ENCODE data around the gene SLC22A16.
"Not testable (repeated sequence)": the region's sequence is repeated elsewhere in the genome, so short reads cannot be mapped to it uniquely, and the experiment has no call there.

SLC22A16 gene

GRCh38 chr6:110517034-110517433, 40.6 kb upstream of the SLC22A16 start:
- H3K79me2 ChIP-seq (ENCODE audit: low read length) = no peaks in the 10 kb centered on the region
- no peaks in the 10 kb centered on the region for H4K20me1 ChIP-seq (ENCODE audit: insufficient read depth, low read length)
- no peaks in the 10 kb centered on the region for H3K9me3 ChIP-seq (ENCODE audit: insufficient read depth, low read length)
- peaks cover 13% of the 10 kb centered on the region; the same call in 1 of the 2 replicates for H3K27me3 ChIP-seq (ENCODE audit: low read depth, low read length)
- H3K36me3 ChIP-seq (replicated peaks; ENCODE audit: low read depth, low read length) = no peaks in the 10 kb centered on the region
- no peak overlapping the region for H3K4me2 ChIP-seq (ENCODE audit: low read length)
- H3K4me1 ChIP-seq (ENCODE audit: low read length) = peaks cover 9% of the 10 kb centered on the region; the same call in 1 of the 2 replicates
- no peak overlapping the region for H2AFZ ChIP-seq (ENCODE audit: low read depth, low read length)
- no peak overlapping the region for H3K27ac ChIP-seq (ENCODE audit: low read length)
- H3K4me3 ChIP-seq (ENCODE audit: low read length) = no peak overlapping the region
- no peak overlapping the region for H3K9ac ChIP-seq (ENCODE audit: low read length)
- no peak for TF ChIP-seq EZH2phosphoT487 (IDR thresholded peaks at IDR 0.05; ENCODE audit: low read depth)
- no peak for TF ChIP-seq CTCF (IDR thresholded peaks at IDR 0.05; ENCODE audit: low read depth, low read length)

GRCh38 chr6:110514818-110515217, 38.4 kb upstream of the SLC22A16 start:
- Histone ChIP-seq H3K27ac (ENCODE audit: low read length) (no peak overlapping the region), H3K9me3 (ENCODE audit: insufficient read depth, low read length) (no peaks in the 10 kb centered on the region)

DNA sequence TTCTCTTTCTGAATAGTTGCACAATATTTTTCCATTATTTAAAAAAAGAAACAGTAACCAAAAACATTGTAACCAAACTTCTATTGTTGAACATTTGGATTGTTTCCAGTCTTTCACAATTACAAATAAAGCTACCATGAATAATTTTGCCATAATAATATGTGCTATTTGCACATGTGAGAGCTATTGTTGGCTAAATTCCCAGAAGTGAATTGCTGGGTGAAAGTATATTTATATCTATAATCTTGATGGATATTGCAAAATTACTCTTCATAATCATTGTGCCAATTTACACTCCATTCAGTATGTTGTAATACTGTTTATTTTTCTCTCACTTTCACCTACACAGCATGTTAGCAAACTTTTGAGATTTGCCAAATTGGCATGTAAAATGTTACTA, 36.6 kb upstream of the SLC22A16 start:
- Histone ChIP-seq H3K9me3 (ENCODE audit: insufficient read depth, low read length) (no peaks in the 10 kb centered on the region), H3K36me3 (replicated peaks; ENCODE audit: low read depth, low read length) (no peaks in the 10 kb centered on the region), H3K79me2 (ENCODE audit: low read length) (no peaks in the 10 kb centered on the region), H3K27me3 (ENCODE audit: low read depth, low read length) (no peaks in the 10 kb centered on the region), H3K4me1 (ENCODE audit: low read length) (peaks cover 8% of the 10 kb centered on the region; the same call in 1 of the 2 replicates), H2AFZ (ENCODE audit: low read depth, low read length) (no peak overlapping the region), H3K4me3 (ENCODE audit: low read length) (no peak overlapping the region), H3K4me2 (ENCODE audit: low read length) (no peak overlapping the region), H3K9ac (ENCODE audit: low read length) (no peak overlapping the region), H4K20me1 (ENCODE audit: insufficient read depth, low read length) (no peaks in the 10 kb centered on the region), H3K27ac (ENCODE audit: low read length) (no peak overlapping the region)
- TF ChIP-seq EZH2phosphoT487 (IDR thresholded peaks at IDR 0.05; ENCODE audit: low read depth) (no peak), CTCF (IDR thresholded peaks at IDR 0.05; ENCODE audit: low read depth, low read length) (no peak)

More at GRCh38 chr6:110514818-110515217, 38.4 kb upstream of the SLC22A16 start:
- H3K4me3 ChIP-seq (ENCODE audit: low read length) = no peak overlapping the region
- H3K36me3 ChIP-seq (replicated peaks; ENCODE audit: low read depth, low read length) = no peaks in the 10 kb centered on the region
- no peak overlapping the region for H3K4me2 ChIP-seq (ENCODE audit: low read length)
- TF ChIP-seq CTCF (IDR thresholded peaks at IDR 0.05; ENCODE audit: low read depth, low read length) (no peak), EZH2phosphoT487 (IDR thresholded peaks at IDR 0.05; ENCODE audit: low read depth) (no peak)
- H3K9ac ChIP-seq (ENCODE audit: low read length) = no peak overlapping the region
- H2AFZ ChIP-seq (ENCODE audit: low read depth, low read length) = no peak overlapping the region
- H3K4me1 ChIP-seq (ENCODE audit: low read length) = peaks cover 9% of the 10 kb centered on the region; the same call in 1 of the 2 replicates
- no peaks in the 10 kb centered on the region for H3K79me2 ChIP-seq (ENCODE audit: low read length)
- H4K20me1 ChIP-seq (ENCODE audit: insufficient read depth, low read length) = no peaks in the 10 kb centered on the region
- H3K27me3 ChIP-seq (ENCODE audit: low read depth, low read length) = peaks cover 5% of the 10 kb centered on the region; the same call in 1 of the 2 replicates

GRCh38 chr6:110512549-110512948, 36.1 kb upstream of the SLC22A16 start:
- not testable (repeated sequence) for H3K79me2 ChIP-seq (ENCODE audit: low read length); H3K27me3 ChIP-seq (ENCODE audit: low read depth, low read length); H3K36me3 ChIP-seq (replicated peaks; ENCODE audit: low read depth, low read length); H3K9ac ChIP-seq (ENCODE audit: low read length); H4K20me1 ChIP-seq (ENCODE audit: insufficient read depth, low read length); H3K4me1 ChIP-seq (ENCODE audit: low read length); H3K9me3 ChIP-seq (ENCODE audit: insufficient read depth, low read length); H3K27ac ChIP-seq (ENCODE audit: low read length); H3K4me2 ChIP-seq (ENCODE audit: low read length); H2AFZ ChIP-seq (ENCODE audit: low read depth, low read length); H3K4me3 ChIP-seq (ENCODE audit: low read length)

- Histone ChIP-seq H3K27me3 (ENCODE audit: low read depth, low read length) (no peaks in the 10 kb centered on the region), H3K4me2 (ENCODE audit: low read length) (no peak overlapping the region), H3K9ac (ENCODE audit: low read length) (no peak overlapping the region), H3K27ac (ENCODE audit: low read length) (no peak overlapping the region), H3K79me2 (ENCODE audit: low read length) (no peaks in the 10 kb centered on the region), H4K20me1 (ENCODE audit: insufficient read depth, low read length) (no peaks in the 10 kb centered on the region), H3K4me1 (ENCODE audit: low read length) (peaks cover 6% of the 10 kb centered on the region; the same call in 1 of the 2 replicates), H3K9me3 (ENCODE audit: insufficient read depth, low read length) (no peaks in the 10 kb centered on the region), H3K4me3 (ENCODE audit: low read length) (no peak overlapping the region), H3K36me3 (replicated peaks; ENCODE audit: low read depth, low read length) (no peaks in the 10 kb centered on the region), H2AFZ (ENCODE audit: low read depth, low read length) (no peak overlapping the region)
- TF ChIP-seq CTCF (IDR thresholded peaks at IDR 0.05; ENCODE audit: low read depth, low read length) = no peak
- TF ChIP-seq EZH2phosphoT487 (IDR thresholded peaks at IDR 0.05; ENCODE audit: low read depth) = no peak
These were observed 35.0 kb upstream of the SLC22A16 start for GRCh38 chr6:110511401-110511800.

All from OCI-LY3 (cell line).